Hepatic stellate cell (primary cell): Measurements from ENCODE around the gene OLFML2B.

ENCODE experiments used
- DNase-seq: peaks from one replicate; pipeline ENCODE4 v3.0.0; 2011; ENCODE audit warnings: low spot score

Gene OLFML2B

GRCh38 chr1:161978011-161978790 lies 45.5 kb downstream of the OLFML2B start:
- no peak for DNase-seq

GRCh38 chr1:161973924-161974845 lies 49.5 kb downstream of the OLFML2B start:
- DNase-seq: no peak

DNA sequence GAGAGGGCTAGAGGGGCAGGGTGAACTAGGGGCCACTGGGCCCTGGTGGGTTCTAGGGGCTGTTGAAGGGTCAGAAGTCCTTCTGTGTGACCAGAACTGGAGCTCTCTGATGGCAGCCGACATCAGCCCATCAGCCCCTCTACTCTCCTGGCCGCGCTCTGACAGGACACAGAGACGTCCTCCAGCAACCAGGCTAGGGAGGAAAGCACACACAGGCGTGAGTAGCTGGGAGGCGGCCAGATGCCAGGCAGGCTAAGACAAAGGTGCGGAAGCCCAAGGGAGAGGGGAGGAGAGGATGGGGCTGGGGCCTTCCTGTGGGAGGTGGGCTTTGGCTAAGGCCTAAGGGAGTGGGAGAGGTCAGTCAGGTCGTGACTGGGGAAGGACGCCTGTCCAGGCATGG lies 50.8 kb downstream of the OLFML2B start:
- no peak for DNase-seq

- no peak for DNase-seq
These were observed 53.0 kb downstream of the OLFML2B start for GRCh38 chr1:161970633-161971032.

GRCh38 chr1:161970036-161970435 lies 53.6 kb downstream of the OLFML2B start:
- no peak for DNase-seq

DNA sequence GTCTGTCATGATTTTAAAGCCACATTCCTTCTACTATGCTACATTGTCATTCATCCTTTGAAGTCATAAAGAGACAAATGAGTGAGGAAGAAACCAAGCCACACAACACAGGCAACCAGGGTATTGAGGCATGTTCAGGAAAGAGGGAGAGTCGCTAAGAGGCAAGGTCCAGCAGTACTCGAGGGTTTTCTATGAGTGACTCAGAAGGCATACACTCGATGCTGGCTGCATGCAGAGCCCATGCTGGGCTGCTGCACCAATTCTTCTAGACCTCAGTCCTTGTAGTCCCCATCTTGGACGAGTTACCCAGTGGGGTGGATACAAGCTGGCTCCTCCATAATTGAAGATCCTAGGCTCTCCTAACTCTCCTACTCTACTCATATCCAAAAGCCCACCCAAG lies 57.6 kb downstream of the OLFML2B start:
- no peak for DNase-seq

- DNase-seq: peak; percentile 78
These were observed 61.4 kb downstream of the OLFML2B start for GRCh38 chr1:161962091-161962887.

- DNase-seq: no peak
These were observed 65.2 kb downstream of the OLFML2B start for GRCh38 chr1:161958425-161958824.

DNA sequence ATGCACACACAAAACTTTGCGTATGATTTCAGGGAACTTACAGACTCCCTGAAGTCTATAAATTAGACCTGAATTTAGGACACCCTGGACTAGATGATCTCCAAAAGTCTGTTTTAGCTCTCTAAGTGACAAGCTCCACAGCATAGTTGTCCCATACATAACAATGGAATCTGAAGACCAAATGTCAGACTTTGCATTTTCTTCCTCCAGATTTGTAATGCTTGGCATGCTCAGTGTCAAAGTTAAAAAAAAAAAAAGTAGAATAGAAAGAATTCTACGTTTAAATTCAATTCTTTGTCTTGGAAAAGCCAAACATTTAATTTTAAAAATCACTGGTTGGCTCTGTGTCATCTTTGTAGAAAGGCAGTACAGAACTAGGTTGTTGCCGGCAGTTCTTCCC lies 66.7 kb downstream of the OLFML2B start:
- no peak for DNase-seq

DNA sequence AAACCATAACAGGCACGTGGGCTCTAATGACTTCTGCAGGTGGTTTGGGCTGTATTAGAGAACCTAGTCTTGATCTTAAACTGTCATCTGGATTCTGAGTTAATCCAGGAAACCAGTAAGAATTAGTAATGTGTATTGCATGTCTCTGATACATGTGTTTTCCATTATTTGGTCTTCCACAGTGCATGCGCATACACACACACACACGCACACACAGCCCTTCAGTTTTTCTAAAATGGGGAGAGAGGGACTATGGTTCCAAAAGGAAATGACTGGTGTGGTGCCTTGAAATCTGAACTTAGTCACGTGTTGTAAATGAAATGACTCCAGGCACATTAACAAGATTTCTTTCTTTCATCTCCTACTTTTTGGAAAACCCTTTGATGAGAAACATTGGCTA lies 67.6 kb downstream of the OLFML2B start:
- no peak for DNase-seq

GRCh38 chr1:161955606-161956005 lies 68.1 kb downstream of the OLFML2B start:
- DNase-seq: no peak

- no peak for DNase-seq
These were observed 69.2 kb downstream of the OLFML2B start for GRCh38 chr1:161954466-161954865.

- DNase-seq: no peak
These were observed 69.6 kb downstream of the OLFML2B start for GRCh38 chr1:161954050-161954449.

- DNase-seq: no peak
These were observed 70.3 kb downstream of the OLFML2B start for GRCh38 chr1:161953256-161953920.

- no peak for DNase-seq
These were observed 71.0 kb downstream of the OLFML2B start for GRCh38 chr1:161952607-161953172.

DNA sequence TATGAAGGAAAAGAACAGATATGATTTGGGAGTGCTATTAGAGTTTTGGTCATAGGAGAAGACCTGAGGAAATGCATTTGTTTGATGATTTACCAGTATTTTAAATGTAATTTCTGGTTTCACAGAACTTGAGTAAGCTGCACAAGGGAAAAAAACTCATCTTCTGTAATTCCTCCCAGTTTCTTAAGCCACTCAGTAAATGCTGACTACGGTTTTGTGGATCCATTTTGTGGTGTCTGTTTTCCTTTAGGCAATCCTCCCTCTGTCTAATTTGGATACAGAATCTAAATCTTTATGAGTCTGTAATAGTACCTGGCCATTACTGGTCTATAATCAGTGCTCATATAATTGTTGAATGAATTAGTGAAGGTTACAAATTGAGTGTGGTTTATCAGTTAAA lies 72.0 kb downstream of the OLFML2B start:
- DNase-seq: no peak

DNA sequence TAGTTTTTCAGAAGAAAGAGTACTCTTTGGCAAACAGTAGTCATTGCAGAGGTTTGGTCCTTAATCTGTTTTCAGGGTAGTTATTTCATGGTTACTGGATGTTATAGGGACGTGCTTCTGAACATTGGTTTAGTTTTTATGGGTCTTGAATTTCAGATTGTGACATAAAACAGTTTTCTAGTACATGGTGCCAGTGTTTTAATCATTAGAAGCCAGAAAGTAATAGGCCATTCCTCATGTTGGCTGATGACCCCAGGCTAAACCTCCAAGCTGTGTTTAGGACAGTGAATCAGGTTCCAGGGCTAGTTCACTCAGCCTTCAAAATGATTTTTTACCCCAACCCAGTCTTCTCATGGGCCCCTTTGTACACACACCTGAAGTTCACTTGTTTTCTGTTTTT lies 73.3 kb downstream of the OLFML2B start:
- no peak for DNase-seq

- no peak for DNase-seq
These were observed 74.1 kb downstream of the OLFML2B start for GRCh38 chr1:161949548-161949947.

GRCh38 chr1:161948435-161948834 lies 75.2 kb downstream of the OLFML2B start:
- DNase-seq: no peak

- DNase-seq: peak; percentile 54
These were observed 77.3 kb downstream of the OLFML2B start for GRCh38 chr1:161946071-161946987.
